CD4-positive, alpha-beta T cell (primary cell): Measurements from ENCODE around the gene THADA. TPM values are rescaled to one million over a fixed set of nuclear protein-coding genes. Genes with fewer than 3 reads are reported as not detected.

ENCODE experiments used
- ATAC-seq: fragments of 200-7000 bp; cut with Tn5 transposase; one replicate; pipeline ENCODE4 v1.10.0; 2022; ENCODE audit warnings: mild to moderate bottlenecking; ENCODE audit not compliant: poor library complexity
- CTCF ChIA-PET: fragments of 350-600 bp; sonication (Branson Sonifier 250); formaldehyde crosslinking; loops from one replicate; lab custom pipeline; 2021; ENCODE audit warnings: antibody characterized with exemption, inconsistent platforms; lab: Charles Lee
- POLR2A ChIA-PET: fragments of 350-600 bp; sonication (Branson Sonifier 250); formaldehyde crosslinking; loops from one replicate; lab custom pipeline; 2021; ENCODE audit warnings: antibody characterized with exemption, inconsistent platforms; lab: Charles Lee
- DNase-seq, 14 experiments: peaks; one replicate each; pipeline ENCODE4 v3.0.0-alpha.2; 2013 to 2020; ENCODE audit warnings: mixed read lengths in 2 of 14
- H3K27ac ChIP-seq, 2 donors: one replicate each; pipeline versions ENCODE4 v1.5.1 to v1.7.0; 2013; ENCODE audit warnings: low read length in 2 of 2, low read depth in 1 of 2, mild to moderate bottlenecking in 1 of 2
- H3K27me3 ChIP-seq, 2 experiments: 1 replicate in 1 of 2; 2 replicates in 1 of 2; pipeline versions ENCODE4 v1.6.1 to v1.7.0; 2013; ENCODE audit warnings: low read length in 2 of 2, control low read depth in 1 of 2, mild to moderate bottlenecking in 1 of 2, moderate library complexity in 1 of 2; ENCODE audit not compliant: insufficient read depth in 2 of 2, control insufficient read depth in 1 of 2
- H3K36me3 ChIP-seq: one replicate; pipeline ENCODE4 v1.6.1; 2013; ENCODE audit warnings: low read length, control low read depth; ENCODE audit not compliant: insufficient read depth
- H3K4me1 ChIP-seq: one replicate; pipeline ENCODE4 v1.6.1; 2013; ENCODE audit warnings: low read length, control low read depth; ENCODE audit not compliant: insufficient read depth
- H3K4me3 ChIP-seq: one replicate; pipeline ENCODE4 v1.5.1; 2013; ENCODE audit warnings: mild to moderate bottlenecking, low read length, moderate library complexity
- H3K9me3 ChIP-seq, 2 experiments: 1 replicate in 1 of 2; 2 replicates in 1 of 2; pipeline versions ENCODE4 v1.6.1 to v1.7.0; 2013; ENCODE audit warnings: low read length in 2 of 2, mild to moderate bottlenecking in 2 of 2, control low read depth in 1 of 2, moderate library complexity in 1 of 2; ENCODE audit not compliant: control insufficient read depth in 1 of 2, insufficient read depth in 1 of 2
- H3K27ac Mint-ChIP-seq: one replicate; pipeline ENCODE4 v1.8.0; 2020; ENCODE audit warnings: mixed read lengths
- H3K27me3 Mint-ChIP-seq: one replicate; pipeline ENCODE4 v1.8.0; 2021; ENCODE audit warnings: mixed read lengths
- H3K36me3 Mint-ChIP-seq: one replicate; pipeline ENCODE4 v1.8.0; 2021; ENCODE audit warnings: low read depth, mixed read lengths
- H3K4me1 Mint-ChIP-seq: one replicate; pipeline ENCODE4 v1.8.0; 2021; ENCODE audit warnings: low read depth, mixed read lengths
- H3K4me3 Mint-ChIP-seq: one replicate; pipeline ENCODE4 v1.8.0; 2020; ENCODE audit warnings: mild to moderate bottlenecking, mixed read lengths
- H3K9me3 Mint-ChIP-seq: one replicate; pipeline ENCODE4 v1.8.0; 2020; ENCODE audit warnings: mixed read lengths
- CTCF ChIP-seq: fragments of 200-600 bp; IDR thresholded peaks from one replicate; pipeline ENCODE4 v1.8.0; 2022; ENCODE audit warnings: antibody characterized with exemption, mild to moderate bottlenecking
- intact Hi-C, 2 experiments: fragments of 100-400 bp; cut with DNase I in 1 of 2; cut with micrococcal nuclease in 1 of 2; formaldehyde crosslinking; loops; one replicate each; pipeline versions ENCODE4 v1.15.1 to v1.9.0; 2023 to 2025; cut with DNase I, micrococcal nuclease
- total RNA-seq, 174 experiments: library from RNA in 2 of 174; stranded (reverse) in 2 of 174; gene quantifications; one replicate each; pipeline ENCODE4 v1.2.3 and lab custom pipeline; 2021 to 2026

THADA gene
- total RNA-seq, 2 experiments from 2014 or later, result 29.3 to 32.9 TPM

GRCh38 chr2:43361286-43361685 is 234.6 kb downstream of the THADA start:
- Histone ChIP-seq H3K4me3 (no peak overlapping the region), H3K27ac (no peak overlapping the region), H3K36me3 (no peaks in the 10 kb centered on the region), H3K27me3 (no peaks in the 10 kb centered on the region), H3K4me1 (no peaks in the 10 kb centered on the region), H3K9me3 (no peaks in the 10 kb centered on the region)
- H3K36me3 Mint-ChIP-seq, result peaks cover 30% of the 10 kb centered on the region
- H3K4me1 Mint-ChIP-seq, result no peaks in the 10 kb centered on the region
- TF ChIP-seq CTCF, result no peak
- H3K9me3 Mint-ChIP-seq, result no peaks in the 10 kb centered on the region
- no peak overlapping the region for H3K27ac Mint-ChIP-seq
- CTCF ChIA-PET, result no interaction called here
- ATAC-seq (no peak), DNase-seq (no peak)
- no peak overlapping the region for H3K4me3 Mint-ChIP-seq
- H3K27me3 Mint-ChIP-seq, result no peaks in the 10 kb centered on the region
- intact Hi-C loops, result no loop called here
- POLR2A ChIA-PET, result no interaction called here

GRCh38 chr2:43360137-43360536 is 235.7 kb downstream of the THADA start:
- Histone ChIP-seq H3K4me1 (no peaks in the 10 kb centered on the region), H3K36me3 (no peaks in the 10 kb centered on the region), H3K27me3 (no peaks in the 10 kb centered on the region), H3K9me3 (no peaks in the 10 kb centered on the region), H3K27ac (no peak overlapping the region), H3K4me3 (no peak overlapping the region)
- no peaks in the 10 kb centered on the region for H3K9me3 Mint-ChIP-seq
- ATAC-seq, result no peak
- CTCF ChIA-PET, result no interaction called here
- H3K4me3 Mint-ChIP-seq, result no peak overlapping the region
- H3K36me3 Mint-ChIP-seq, result peaks cover 30% of the 10 kb centered on the region
- TF ChIP-seq CTCF, result no peak
- intact Hi-C loops, result no loop called here
- DNase-seq, result no peak
- POLR2A ChIA-PET, result no interaction called here
- no peaks in the 10 kb centered on the region for H3K4me1 Mint-ChIP-seq
- no peak overlapping the region for H3K27ac Mint-ChIP-seq
- H3K27me3 Mint-ChIP-seq, result no peaks in the 10 kb centered on the region

- intact Hi-C loops, result no loop called here
- TF ChIP-seq CTCF, result no peak
- DNase-seq (no peak), ATAC-seq (no peak)
- H3K4me3 Mint-ChIP-seq, result no peak overlapping the region
- no peak overlapping the region for H3K27ac Mint-ChIP-seq
- H3K9me3 ChIP-seq, result no peaks in the 10 kb centered on the region
- H3K36me3 Mint-ChIP-seq, result peaks cover 23% of the 10 kb centered on the region
- no peaks in the 10 kb centered on the region for H3K4me1 Mint-ChIP-seq
- H3K27me3 Mint-ChIP-seq, result no peaks in the 10 kb centered on the region
- no peaks in the 10 kb centered on the region for H3K4me1 ChIP-seq
- H3K9me3 Mint-ChIP-seq, result no peaks in the 10 kb centered on the region
- no peak overlapping the region for H3K4me3 ChIP-seq
- CTCF ChIA-PET, result no interaction called here
- POLR2A ChIA-PET, result no interaction called here
- no peak overlapping the region for H3K27ac ChIP-seq
- H3K27me3 ChIP-seq, result no peaks in the 10 kb centered on the region
- H3K36me3 ChIP-seq, result no peaks in the 10 kb centered on the region
Measured at GRCh38 chr2:43358410-43359201, 237.2 kb downstream of the THADA start.
